ENCODE results near the gene DCP1A.

- TF ChIP-seq CTCF (IDR thresholded peaks at IDR 0.05): no peak
- no peak for TF ChIP-seq POLR2A (IDR thresholded peaks at IDR 0.05)
- no peak for TF ChIP-seq POLR2AphosphoS5 (IDR thresholded peaks at IDR 0.05)
- TF ChIP-seq EP300 (IDR thresholded peaks at IDR 0.05): no peak
These were observed 64.8 kb downstream of the DCP1A start for GRCh38 chr3:53282581-53282980.

All from gastroesophageal sphincter (tissue), 3 donors.